Liver (tissue), 9 donors: ENCODE measurements around the gene CCDC92. TPM values are rescaled to one million over a fixed set of nuclear protein-coding genes. Genes with fewer than 3 reads are reported as not detected.

ENCODE experiments used
- DNase-seq: peaks from one replicate; pipeline ENCODE4 v3.0.0-alpha.2; 2017; ENCODE audit warnings: low spot score
- H3K27ac ChIP-seq, 2 donors: one replicate each; pipeline ENCODE4 v1.7.0; 2013; ENCODE audit warnings: inconsistent platforms in 2 of 2, low read length in 2 of 2, control low read depth in 1 of 2, low read depth in 1 of 2, mild to moderate bottlenecking in 1 of 2
- H3K27me3 ChIP-seq, 4 donors: one replicate each; pipeline versions ENCODE4 v1.6.1 to v1.7.0; 2013; ENCODE audit warnings: low read length in 3 of 4, inconsistent platforms in 1 of 4, mild to moderate bottlenecking in 1 of 4, moderate library complexity in 1 of 4; ENCODE audit not compliant: control insufficient read depth in 4 of 4, insufficient read depth in 4 of 4
- H3K36me3 ChIP-seq, 4 donors: one replicate each; pipeline versions ENCODE4 v1.6.1 to v1.7.0; 2013; ENCODE audit warnings: low read length in 3 of 4, mild to moderate bottlenecking in 3 of 4, low read depth in 1 of 4, moderate library complexity in 1 of 4; ENCODE audit not compliant: control insufficient read depth in 4 of 4, insufficient read depth in 3 of 4
- H3K4me1 ChIP-seq, 4 donors: one replicate each; pipeline versions ENCODE4 v1.6.1 to v1.7.0; 2013; ENCODE audit warnings: low read length in 3 of 4, mild to moderate bottlenecking in 3 of 4, moderate library complexity in 1 of 4; ENCODE audit not compliant: control insufficient read depth in 4 of 4, insufficient read depth in 4 of 4
- H3K4me3 ChIP-seq, 3 donors: one replicate each; pipeline versions ENCODE4 v1.6.1 to v1.7.0; 2013; ENCODE audit warnings: low read length in 3 of 3, control low read depth in 1 of 3, low read depth in 1 of 3, mild to moderate bottlenecking in 1 of 3
- H3K9ac ChIP-seq, 2 donors: one replicate each; pipeline ENCODE4 v1.7.0; 2013; ENCODE audit warnings: low read length in 2 of 2, mild to moderate bottlenecking in 2 of 2, moderate library complexity in 2 of 2, control low read depth in 1 of 2, low read depth in 1 of 2
- H3K9me3 ChIP-seq, 4 donors: one replicate each; pipeline versions ENCODE4 v1.6.1 to v1.7.0; 2013; ENCODE audit warnings: low read length in 3 of 4; ENCODE audit not compliant: control insufficient read depth in 4 of 4
- ATF3 ChIP-seq: IDR thresholded peaks from 2 replicates; pipeline ENCODE4 v1.6.1; 2016; ENCODE audit warnings: antibody characterized with exemption
- CTCF ChIP-seq: fragments of 150-350 bp; IDR thresholded peaks from 2 replicates; pipeline ENCODE4 v1.5.1; 2017; ENCODE audit warnings: improper control_type of control experiment, low read depth, low read length; ENCODE audit not compliant: missing input control
- EGR1 ChIP-seq, 2 donors: IDR thresholded peaks; 2 replicates each; pipeline ENCODE4 v1.6.1; 2016 to 2018; ENCODE audit warnings: antibody characterized with exemption in 2 of 2, low read depth in 2 of 2
- FOXA1 ChIP-seq: IDR thresholded peaks from 2 replicates; pipeline ENCODE4 v1.6.1; 2016; ENCODE audit warnings: antibody characterized with exemption
- FOXA2 ChIP-seq: IDR thresholded peaks from 2 replicates; pipeline ENCODE4 v1.6.1; 2016; ENCODE audit warnings: antibody characterized with exemption
- GABPA ChIP-seq, 2 donors: IDR thresholded peaks in 1 of 2; conservative IDR thresholded peaks in 1 of 2; 2 replicates each; pipeline ENCODE4 v1.6.1; 2016; ENCODE audit warnings: antibody characterized with exemption in 2 of 2, mild to moderate bottlenecking in 1 of 2, moderate library complexity in 1 of 2
- HNF4A ChIP-seq, 2 donors: conservative IDR thresholded peaks; 2 replicates each; pipeline ENCODE4 v1.6.1; 2016; ENCODE audit warnings: antibody characterized with exemption in 2 of 2, mild to moderate bottlenecking in 2 of 2
- HNF4G ChIP-seq: IDR thresholded peaks from 2 replicates; pipeline ENCODE4 v1.6.1; 2016; ENCODE audit warnings: antibody characterized with exemption
- JUND ChIP-seq, 2 donors: IDR thresholded peaks; 2 replicates each; pipeline ENCODE4 v1.6.1; 2016; ENCODE audit warnings: antibody characterized with exemption in 2 of 2
- MAX ChIP-seq: IDR thresholded peaks from 2 replicates; pipeline ENCODE4 v1.6.1; 2016; ENCODE audit warnings: antibody characterized with exemption
- NR2F2 ChIP-seq: IDR thresholded peaks from 2 replicates; pipeline ENCODE4 v1.6.1; 2016; ENCODE audit warnings: antibody characterized with exemption
- RAD21 ChIP-seq, 2 donors: IDR thresholded peaks; 2 replicates each; pipeline ENCODE4 v1.6.1; 2016; ENCODE audit warnings: antibody characterized with exemption in 2 of 2, mild to moderate bottlenecking in 2 of 2
- REST ChIP-seq: IDR thresholded peaks from 2 replicates; pipeline ENCODE4 v1.6.1; 2016; ENCODE audit warnings: antibody characterized with exemption, mild to moderate bottlenecking
- RXRA ChIP-seq, 2 donors: IDR thresholded peaks; 2 replicates each; pipeline ENCODE4 v1.6.1; 2017 to 2018; ENCODE audit warnings: antibody characterized with exemption in 2 of 2, mild to moderate bottlenecking in 1 of 2
- SP1 ChIP-seq: IDR thresholded peaks from 2 replicates; pipeline ENCODE4 v1.6.1; 2018; ENCODE audit warnings: antibody characterized with exemption, mild to moderate bottlenecking
- TAF1 ChIP-seq: conservative IDR thresholded peaks from 2 replicates; pipeline ENCODE4 v1.6.1; 2016; ENCODE audit warnings: antibody characterized with exemption, mild to moderate bottlenecking
- YY1 ChIP-seq: IDR thresholded peaks from 2 replicates; pipeline ENCODE4 v1.6.1; 2016; ENCODE audit warnings: antibody characterized with exemption, mild to moderate bottlenecking
- ZBTB33 ChIP-seq: IDR thresholded peaks from 2 replicates; pipeline ENCODE4 v1.6.1; 2016; ENCODE audit warnings: antibody characterized with exemption
- WGBS: extraction: QIAGEN DNeasy Blood & Tissue Kit; methylation state at CpG from one replicate; pipeline ENCODE4 v1.1.7; 2013; 5-methylcytosine and 5-hydroxymethylcytosine counted together
- polyA plus RNA-seq, 2 donors: library from polyadenylated mRNA; stranded (reverse) in 1 of 2; unstranded in 1 of 2; fragments of 200-250 nt in 1 of 2; fragments of >200 nt in 1 of 2; fragmentation: Nextera tagmentation in 1 of 2; extraction: Ambion mirVana in 1 of 2; gene quantifications; one replicate each; pipeline versions ENCODE4 v1.2.1 to v1.2.3, GENCODE V29; 2013 to 2015
- total RNA-seq, 2 donors: library from RNA; depleted of rRNA; stranded (reverse); fragments of >200 nt; gene quantifications; one replicate each; pipeline ENCODE4 v1.2.3, GENCODE V29; 2014
- donor health status: healthy.
- donor health status: healthy.
- donor health status: healthy.
- donor health status: healthy.
- donor health status: healthy.

CCDC92 gene
- total and polyA plus RNA-seq, 4 donors, result 2.1 to 14.6 (median 9.3) TPM

GRCh38 chr12:123902821-123903220, 69.8 kb downstream of the CCDC92 start:
- H3K27me3 ChIP-seq, result peaks cover 0 to 2% (median under 1%) of the 10 kb centered on the region in 4 donors
- H3K9ac ChIP-seq, result no peak overlapping the region
- H3K4me1 ChIP-seq, result no peaks in the 10 kb centered on the region
- no peaks in the 10 kb centered on the region for H3K36me3 ChIP-seq
- 93% methylated on average over 13 of the region's 13 CpGs for WGBS
- no peak for DNase-seq
- no peak overlapping the region for H3K27ac ChIP-seq
- H3K4me3 ChIP-seq, result no peak overlapping the region
- H3K9me3 ChIP-seq, result no peaks in the 10 kb centered on the region
- TF ChIP-seq NR2F2, result no peak
- no peak for TF ChIP-seq FOXA2
- no peak for TF ChIP-seq ATF3
- no peak for TF ChIP-seq ZBTB33
- TF ChIP-seq RAD21 (IDR thresholded peaks at IDR 0.05), result no peak
- TF ChIP-seq JUND (IDR thresholded peaks at IDR 0.05), result no peak
- no peak for TF ChIP-seq TAF1
- no peak for TF ChIP-seq CTCF
- no peak for TF ChIP-seq RXRA (IDR thresholded peaks at IDR 0.05)
- TF ChIP-seq YY1, result no peak
- no peak for TF ChIP-seq REST
- no peak for TF ChIP-seq SP1
- no peak for TF ChIP-seq MAX
- TF ChIP-seq HNF4G, result no peak
- no peak for TF ChIP-seq FOXA1
- TF ChIP-seq HNF4A (conservative IDR thresholded peaks at IDR 0.05), result no peak
- no peak for TF ChIP-seq EGR1 (IDR thresholded peaks at IDR 0.05; ENCODE audit: low read depth in 2 of 2)
- no peak for TF ChIP-seq GABPA (IDR thresholded peaks at IDR 0.05 in 1 of 2, conservative IDR thresholded peaks at IDR 0.05 in 1 of 2)
